ENCODE data around the gene DUOX1. TPM values are rescaled to one million over a fixed set of nuclear protein-coding genes. Genes with fewer than 3 reads are reported as not detected.
"Not testable (repeated sequence)": the region's sequence is repeated elsewhere in the genome, so short reads cannot be mapped to it uniquely, and the experiment has no call there.

DUOX1 gene
- polyA plus RNA-seq (2013): 1.5 TPM

- DNase-seq: peak in 2 of 3 donors; percentile 23 to 33
- Histone ChIP-seq H3K4me1 (ENCODE audit: control extremely low read depth in 1 of 4, control insufficient read depth in 4 of 4, insufficient read depth in 4 of 4, low read length in 3 of 4) (peaks cover 0 to 10% (median 5%) of the 10 kb centered on the region in 4 experiments), H3K9me3 (ENCODE audit: control extremely low read depth in 1 of 5, control insufficient read depth in 4 of 5, insufficient read depth in 2 of 5, low read depth in 1 of 5, low read length in 4 of 5) (peaks cover 0 to 2% (median 0%) of the 10 kb centered on the region in 5 experiments), H3K36me3 (ENCODE audit: control insufficient read depth in 4 of 4, insufficient read depth in 4 of 4, low read length in 3 of 4) (no peaks in the 10 kb centered on the region), H3K27me3 (replicated peaks in 2 of 5; ENCODE audit: control insufficient read depth in 4 of 5, insufficient read depth in 5 of 5, low read length in 4 of 5) (peaks cover 5 to 88% (median 46%) of the 10 kb centered on the region in 5 experiments), H3K4me3 (ENCODE audit: control insufficient read depth in 1 of 7, extremely low read depth in 1 of 7, insufficient read depth in 4 of 7, low read depth in 2 of 7, low read length in 6 of 7) (peak within 1 kb of the TSS in 4 of 7 experiments; percentile 23 to 61 (median 46)), H3K27ac (ENCODE audit: insufficient read depth in 1 of 2, low read depth in 1 of 2, low read length in 2 of 2, poor library complexity in 1 of 2, severe bottlenecking in 2 of 2) (no peak within 1 kb of the TSS)
- WGBS (ENCODE audit: insufficient coverage): 4% methylated on average over 33 of the region's 46 CpGs
- ChIA-PET CTCF (interaction anchor here (1.0 to 2.2 kb wide), 2 partner anchors 12 to 16 kb away, joined by 4 to 13 read pairs; no protein-coding TSS in a partner anchor), POLR2A (no interaction called here)
Observed at GRCh38 chr15:45129651-45130129, at the start of gene DUOX1, which contains the start of gene DUOXA1. TSS of gene DUOX1 (plus strand) at chr15:45129994. CDS start at chr15:45131967, 1,973 bp downstream. TSS of gene DUOXA1 (minus strand) at chr15:45129879. CDS start at chr15:45123014, 6,865 bp downstream.

- H3K27me3 ChIP-seq (replicated peaks in 2 of 5; ENCODE audit: control insufficient read depth in 4 of 5, insufficient read depth in 5 of 5, low read length in 4 of 5); H3K9me3 ChIP-seq (ENCODE audit: control extremely low read depth in 1 of 5, control insufficient read depth in 4 of 5, insufficient read depth in 2 of 5, low read depth in 1 of 5, low read length in 4 of 5); H3K4me1 ChIP-seq (ENCODE audit: control extremely low read depth in 1 of 4, control insufficient read depth in 4 of 4, insufficient read depth in 4 of 4, low read length in 3 of 4); H3K4me3 ChIP-seq (ENCODE audit: control insufficient read depth in 1 of 7, extremely low read depth in 1 of 7, insufficient read depth in 4 of 7, low read depth in 2 of 7, low read length in 6 of 7); H3K27ac ChIP-seq (ENCODE audit: insufficient read depth in 1 of 2, low read depth in 1 of 2, low read length in 2 of 2, poor library complexity in 1 of 2, severe bottlenecking in 2 of 2); H3K36me3 ChIP-seq (ENCODE audit: control insufficient read depth in 4 of 4, insufficient read depth in 4 of 4, low read length in 3 of 4); POLR2A ChIA-PET; DNase-seq: not testable (repeated sequence)
- CTCF ChIA-PET: interaction anchor here (2.1 kb wide), 1 partner anchor 38 kb away, joined by 5 read pairs; no protein-coding TSS in a partner anchor
- WGBS (ENCODE audit: insufficient coverage): 88% methylated on average over 2 of the region's 3 CpGs
Observed at GRCh38 chr15:45080593-45080992, 49.2 kb upstream of the DUOX1 start.

- H3K27me3 ChIP-seq (replicated peaks in 2 of 5; ENCODE audit: control insufficient read depth in 4 of 5, insufficient read depth in 5 of 5, low read length in 4 of 5); H3K27ac ChIP-seq (ENCODE audit: insufficient read depth in 1 of 2, low read depth in 1 of 2, low read length in 2 of 2, poor library complexity in 1 of 2, severe bottlenecking in 2 of 2); H3K36me3 ChIP-seq (ENCODE audit: control insufficient read depth in 4 of 4, insufficient read depth in 4 of 4, low read length in 3 of 4); H3K9me3 ChIP-seq (ENCODE audit: control extremely low read depth in 1 of 5, control insufficient read depth in 4 of 5, insufficient read depth in 2 of 5, low read depth in 1 of 5, low read length in 4 of 5); POLR2A ChIA-PET; H3K4me1 ChIP-seq (ENCODE audit: control extremely low read depth in 1 of 4, control insufficient read depth in 4 of 4, insufficient read depth in 4 of 4, low read length in 3 of 4); DNase-seq; H3K4me3 ChIP-seq (ENCODE audit: control insufficient read depth in 1 of 7, extremely low read depth in 1 of 7, insufficient read depth in 4 of 7, low read depth in 2 of 7, low read length in 6 of 7): not testable (repeated sequence)
- CTCF ChIA-PET: interaction anchor here (1.3 kb wide), 1 partner anchor 30 kb away, joined by 3 read pairs; no protein-coding TSS in a partner anchor
- 100% methylated on average over 1 of the region's 10 CpGs for WGBS (ENCODE audit: insufficient coverage)
Observed at GRCh38 chr15:45082412-45082811, 47.4 kb upstream of the DUOX1 start.

- CTCF ChIA-PET: no interaction called here
- no peaks in the 10 kb centered on the region for H3K9me3 ChIP-seq (ENCODE audit: control extremely low read depth in 1 of 5, control insufficient read depth in 4 of 5, insufficient read depth in 2 of 5, low read depth in 1 of 5, low read length in 4 of 5)
Observed at GRCh38 chr15:45083223-45083622, 46.6 kb upstream of the DUOX1 start.

GRCh38 chr15:45084163-45084562 lies 45.6 kb upstream of the DUOX1 start:
- Histone ChIP-seq H3K27me3 (replicated peaks in 2 of 5; ENCODE audit: control insufficient read depth in 4 of 5, insufficient read depth in 5 of 5, low read length in 4 of 5) (peaks cover 0 to 5% (median 0%) of the 10 kb centered on the region in 5 experiments), H3K9me3 (ENCODE audit: control extremely low read depth in 1 of 5, control insufficient read depth in 4 of 5, insufficient read depth in 2 of 5, low read depth in 1 of 5, low read length in 4 of 5) (no peaks in the 10 kb centered on the region), H3K4me3 (ENCODE audit: control insufficient read depth in 1 of 7, extremely low read depth in 1 of 7, insufficient read depth in 4 of 7, low read depth in 2 of 7, low read length in 6 of 7) (no peak overlapping the region), H3K4me1 (ENCODE audit: control extremely low read depth in 1 of 4, control insufficient read depth in 4 of 4, insufficient read depth in 4 of 4, low read length in 3 of 4) (no peaks in the 10 kb centered on the region), H3K36me3 (ENCODE audit: control insufficient read depth in 4 of 4, insufficient read depth in 4 of 4, low read length in 3 of 4) (no peaks in the 10 kb centered on the region), H3K27ac (ENCODE audit: insufficient read depth in 1 of 2, low read depth in 1 of 2, low read length in 2 of 2, poor library complexity in 1 of 2, severe bottlenecking in 2 of 2) (no peak overlapping the region)
- peak in 1 of 3 donors; percentile 4 for DNase-seq
- ChIA-PET CTCF (no interaction called here), POLR2A (no interaction called here)
- WGBS (ENCODE audit: insufficient coverage): 100% methylated on average over 1 of the region's 3 CpGs

More at GRCh38 chr15:45083223-45083622, 46.6 kb upstream of the DUOX1 start:
- no peak for DNase-seq
- Histone ChIP-seq H3K4me3 (ENCODE audit: control insufficient read depth in 1 of 7, extremely low read depth in 1 of 7, insufficient read depth in 4 of 7, low read depth in 2 of 7, low read length in 6 of 7) (no peak overlapping the region), H3K27ac (ENCODE audit: insufficient read depth in 1 of 2, low read depth in 1 of 2, low read length in 2 of 2, poor library complexity in 1 of 2, severe bottlenecking in 2 of 2) (no peak overlapping the region), H3K27me3 (replicated peaks in 2 of 5; ENCODE audit: control insufficient read depth in 4 of 5, insufficient read depth in 5 of 5, low read length in 4 of 5) (peaks cover 0 to 3% (median 0%) of the 10 kb centered on the region in 5 experiments), H3K36me3 (ENCODE audit: control insufficient read depth in 4 of 4, insufficient read depth in 4 of 4, low read length in 3 of 4) (no peaks in the 10 kb centered on the region), H3K4me1 (ENCODE audit: control extremely low read depth in 1 of 4, control insufficient read depth in 4 of 4, insufficient read depth in 4 of 4, low read length in 3 of 4) (no peaks in the 10 kb centered on the region)
- POLR2A ChIA-PET: no interaction called here

- Histone ChIP-seq H3K9me3 (ENCODE audit: control extremely low read depth in 1 of 5, control insufficient read depth in 4 of 5, insufficient read depth in 2 of 5, low read depth in 1 of 5, low read length in 4 of 5) (no peaks in the 10 kb centered on the region), H3K27ac (ENCODE audit: insufficient read depth in 1 of 2, low read depth in 1 of 2, low read length in 2 of 2, poor library complexity in 1 of 2, severe bottlenecking in 2 of 2) (no peak overlapping the region), H3K4me3 (ENCODE audit: control insufficient read depth in 1 of 7, extremely low read depth in 1 of 7, insufficient read depth in 4 of 7, low read depth in 2 of 7, low read length in 6 of 7) (no peak overlapping the region), H3K36me3 (ENCODE audit: control insufficient read depth in 4 of 4, insufficient read depth in 4 of 4, low read length in 3 of 4) (no peaks in the 10 kb centered on the region), H3K27me3 (replicated peaks in 2 of 5; ENCODE audit: control insufficient read depth in 4 of 5, insufficient read depth in 5 of 5, low read length in 4 of 5) (peaks cover 0 to 10% (median 0%) of the 10 kb centered on the region in 5 experiments), H3K4me1 (ENCODE audit: control extremely low read depth in 1 of 4, control insufficient read depth in 4 of 4, insufficient read depth in 4 of 4, low read length in 3 of 4) (no peaks in the 10 kb centered on the region)
- 80% methylated on average over 1 of the region's 1 CpG for WGBS (ENCODE audit: insufficient coverage)
- peak in 2 of 3 donors; percentile 4 to 11 for DNase-seq
- POLR2A ChIA-PET: interaction anchor here (0.5 kb wide), 1 partner anchor 275 kb away, joined by 3 read pairs; no protein-coding TSS in a partner anchor
- CTCF ChIA-PET: no interaction called here
Observed at GRCh38 chr15:45087513-45087912, 42.3 kb upstream of the DUOX1 start.

- ChIA-PET CTCF (no interaction called here), POLR2A (no interaction called here)
- Histone ChIP-seq H3K4me3 (ENCODE audit: control insufficient read depth in 1 of 7, extremely low read depth in 1 of 7, insufficient read depth in 4 of 7, low read depth in 2 of 7, low read length in 6 of 7) (no peak overlapping the region), H3K27ac (ENCODE audit: insufficient read depth in 1 of 2, low read depth in 1 of 2, low read length in 2 of 2, poor library complexity in 1 of 2, severe bottlenecking in 2 of 2) (no peak overlapping the region), H3K27me3 (replicated peaks in 2 of 5; ENCODE audit: control insufficient read depth in 4 of 5, insufficient read depth in 5 of 5, low read length in 4 of 5) (peaks cover 0 to 10% (median 0%) of the 10 kb centered on the region in 5 experiments), H3K9me3 (ENCODE audit: control extremely low read depth in 1 of 5, control insufficient read depth in 4 of 5, insufficient read depth in 2 of 5, low read depth in 1 of 5, low read length in 4 of 5) (no peaks in the 10 kb centered on the region), H3K36me3 (ENCODE audit: control insufficient read depth in 4 of 4, insufficient read depth in 4 of 4, low read length in 3 of 4) (no peaks in the 10 kb centered on the region), H3K4me1 (ENCODE audit: control extremely low read depth in 1 of 4, control insufficient read depth in 4 of 4, insufficient read depth in 4 of 4, low read length in 3 of 4) (no peaks in the 10 kb centered on the region)
- no peak for DNase-seq
- 96% methylated on average over 5 of the region's 10 CpGs for WGBS (ENCODE audit: insufficient coverage)
Observed at GRCh38 chr15:45088801-45089711, 40.7 kb upstream of the DUOX1 start.

All from common myeloid progenitor, CD34-positive (primary cell).